ENCODE data around the gene FCHSD2. TPM values are rescaled to one million over a fixed set of nuclear protein-coding genes. Genes with fewer than 3 reads are reported as not detected.

FCHSD2 gene
- total and polyA plus RNA-seq, 2 donors (not counting 3 experiments of a cell fraction or from before 2014, with no cell fraction given) = 20.8 to 56.9 TPM

DNA sequence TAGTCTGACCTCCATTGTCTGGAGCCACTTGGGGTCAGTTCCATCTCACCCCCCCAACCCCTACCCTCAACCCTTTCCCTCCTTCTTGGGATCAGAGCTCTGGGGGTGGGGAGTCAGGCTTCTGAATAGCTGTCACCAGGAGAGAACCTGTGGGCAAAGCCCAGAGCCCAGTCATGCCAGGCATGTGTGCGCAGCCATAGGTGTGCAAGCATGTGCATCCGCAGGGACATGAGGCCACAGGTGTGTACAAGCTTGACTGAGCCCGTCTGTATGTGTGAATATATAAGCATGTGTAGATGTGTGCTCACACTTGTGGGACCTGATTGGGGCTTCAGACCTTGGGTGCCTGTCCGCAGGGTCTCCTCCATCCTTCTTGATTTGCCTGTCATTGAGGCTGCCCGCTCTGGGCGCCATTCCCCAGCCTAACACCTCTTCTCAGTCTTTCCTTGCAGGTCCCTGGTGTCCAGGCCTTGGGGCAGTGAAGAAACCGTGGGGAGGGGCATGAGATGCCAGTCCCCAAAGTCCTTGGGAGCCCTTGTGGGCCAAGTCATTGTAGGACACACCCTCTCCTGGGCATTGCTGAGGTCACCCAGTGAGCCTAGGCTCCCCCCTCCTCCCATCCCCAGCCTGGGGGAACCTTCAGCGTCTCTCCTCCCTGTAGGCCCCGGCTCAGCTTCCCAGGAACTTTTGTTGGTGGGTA lies 318.9 kb downstream of the FCHSD2 start:
- no peaks in the 10 kb centered on the region for H4K20me1 ChIP-seq (replicated peaks; ENCODE audit: control insufficient read depth, extremely low read depth, insufficient read depth, low read length)
- H3K79me2 ChIP-seq (ENCODE audit: control insufficient read depth, insufficient read depth, low read length) = no peaks in the 10 kb centered on the region
- peaks cover under 1 to 2% of the 10 kb centered on the region in 2 experiments for H3K36me3 ChIP-seq (ENCODE audit: control insufficient read depth in 2 of 2, extremely low read depth in 1 of 2, insufficient read depth in 2 of 2, low read length in 2 of 2)
- H3K4me3 ChIP-seq (replicated peaks in 1 of 3; ENCODE audit: insufficient read depth in 1 of 3, low read depth in 1 of 3, low read length in 3 of 3) = no peak overlapping the region
- POLR2A ChIA-PET = no interaction called here
- no peak overlapping the region for H3K9ac ChIP-seq (replicated peaks; ENCODE audit: extremely low read depth, insufficient read depth, low read length)
- dilution Hi-C loops (cut with MboI; ENCODE audit: extremely low pct_ligation_motif_present, low sequenced_read_pairs) (no loop called here), intact Hi-C loops (cut with micrococcal nuclease) (loop anchor here (10.0 kb wide), 1 partner anchor 552 kb away; the partner anchor contains the start of gene RELT)
- no peaks in the 10 kb centered on the region for H3K9me3 ChIP-seq (replicated peaks; ENCODE audit: control insufficient read depth, insufficient read depth, low read length)
- no peak for FAIRE-seq
- peaks cover 7% of the 10 kb centered on the region for H3K4me1 ChIP-seq (ENCODE audit: control insufficient read depth, extremely low read depth, insufficient read depth, low read length)
- no peaks in the 10 kb centered on the region for H3K27me3 ChIP-seq (ENCODE audit: control insufficient read depth in 2 of 2, insufficient read depth in 2 of 2, low read length in 2 of 2)
- TF ChIP-seq JUN (IDR thresholded peaks at IDR 0.05; ENCODE audit: borderline replicate concordance, insufficient read depth, insufficient read length, low read depth) = no peak
- TF ChIP-seq POLR2A (IDR thresholded peaks at IDR 0.05; ENCODE audit: low read depth, low read length) = no peak
- TF ChIP-seq, protein P1, sequence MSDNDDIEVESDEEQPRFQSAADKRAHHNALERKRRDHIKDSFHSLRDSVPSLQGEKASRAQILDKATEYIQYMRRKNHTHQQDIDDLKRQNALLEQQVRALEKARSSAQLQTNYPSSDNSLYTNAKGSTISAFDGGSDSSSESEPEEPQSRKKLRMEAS (IDR thresholded peaks at IDR 0.05; ENCODE audit: insufficient read depth, insufficient read length) = no peak
- no peak for TF ChIP-seq GATA2 (IDR thresholded peaks at IDR 0.05; ENCODE audit: insufficient read depth, insufficient read length, low read depth, low read length)
- no peak for TF ChIP-seq EZH2 (IDR thresholded peaks at IDR 0.05; ENCODE audit: borderline replicate concordance, low read depth, low read length, severe bottlenecking)
- TF ChIP-seq POLR2AphosphoS5 (IDR thresholded peaks at IDR 0.05; ENCODE audit: insufficient read depth, low read depth, low read length) = no peak
- TF ChIP-seq MYC (IDR thresholded peaks at IDR 0.05; ENCODE audit: low read depth, low read length) = no peak
- no peak for TF ChIP-seq FOS (IDR thresholded peaks at IDR 0.05; ENCODE audit: borderline replicate concordance, insufficient read depth, low read length)
- TF ChIP-seq, protein P2, sequence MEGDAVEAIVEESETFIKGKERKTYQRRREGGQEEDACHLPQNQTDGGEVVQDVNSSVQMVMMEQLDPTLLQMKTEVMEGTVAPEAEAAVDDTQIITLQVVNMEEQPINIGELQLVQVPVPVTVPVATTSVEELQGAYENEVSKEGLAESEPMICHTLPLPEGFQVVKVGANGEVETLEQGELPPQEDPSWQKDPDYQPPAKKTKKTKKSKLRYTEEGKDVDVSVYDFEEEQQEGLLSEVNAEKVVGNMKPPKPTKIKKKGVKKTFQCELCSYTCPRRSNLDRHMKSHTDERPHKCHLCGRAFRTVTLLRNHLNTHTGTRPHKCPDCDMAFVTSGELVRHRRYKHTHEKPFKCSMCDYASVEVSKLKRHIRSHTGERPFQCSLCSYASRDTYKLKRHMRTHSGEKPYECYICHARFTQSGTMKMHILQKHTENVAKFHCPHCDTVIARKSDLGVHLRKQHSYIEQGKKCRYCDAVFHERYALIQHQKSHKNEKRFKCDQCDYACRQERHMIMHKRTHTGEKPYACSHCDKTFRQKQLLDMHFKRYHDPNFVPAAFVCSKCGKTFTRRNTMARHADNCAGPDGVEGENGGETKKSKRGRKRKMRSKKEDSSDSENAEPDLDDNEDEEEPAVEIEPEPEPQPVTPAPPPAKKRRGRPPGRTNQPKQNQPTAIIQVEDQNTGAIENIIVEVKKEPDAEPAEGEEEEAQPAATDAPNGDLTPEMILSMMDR (IDR thresholded peaks at IDR 0.05; ENCODE audit: extremely low read depth in 1 of 2, insufficient read depth in 1 of 2, low read depth in 1 of 2, low read length in 2 of 2) = no peak
- CTCF ChIA-PET = interaction anchor here (1.2 to 3.0 kb wide), 5 partner anchors 8 to 466 kb away, joined by 3 to 23 read pairs (median 5); partner anchors contain the start of gene FCHSD2
- no peak overlapping the region for H3K27ac ChIP-seq (ENCODE audit: insufficient read depth, low read depth, low read length)
- no peak for DNase-seq (ENCODE audit: low read depth, low spot score)
- no TSS peak for BruUV-seq (replicated peaks)
- H2AFZ ChIP-seq (ENCODE audit: low read depth, low read length) = no peak overlapping the region
- H3K4me2 ChIP-seq (ENCODE audit: insufficient read depth, low read length) = no peak overlapping the region
- no peaks in the 10 kb centered on the region for H3K9me1 ChIP-seq (replicated peaks; ENCODE audit: control insufficient read depth, extremely low read depth, insufficient read depth, low read length)

Data from endothelial cell of umbilical vein (primary cell).